NCI-H748 (cell line): Measurements from ENCODE around the gene NTRK3.

Experiments used
- DNase-seq: peaks from one replicate; lab custom pipeline; 2025; ENCODE audit not compliant: unreplicated experiment; lab: John Stamatoyannopoulos, UW

The NTRK3 gene

GRCh38 chr15:88188300-88188699 lies 68.2 kb downstream of the NTRK3 start:
- no peak for DNase-seq

GRCh38 chr15:88187195-88187594 lies 69.3 kb downstream of the NTRK3 start:
- DNase-seq = no peak

GRCh38 chr15:88185584-88185983 lies 71.0 kb downstream of the NTRK3 start:
- DNase-seq = no peak

- no peak for DNase-seq
Measured at GRCh38 chr15:88181613-88182012, 74.9 kb downstream of the NTRK3 start.

GRCh38 chr15:88179562-88179961 lies 77.0 kb downstream of the NTRK3 start:
- DNase-seq = no peak

- DNase-seq = no peak
Measured at GRCh38 chr15:88178631-88179030, 77.9 kb downstream of the NTRK3 start.

GRCh38 chr15:88177451-88177850 lies 79.1 kb downstream of the NTRK3 start:
- no peak for DNase-seq

- DNase-seq = no peak
Measured at GRCh38 chr15:88174571-88174970, 82.0 kb downstream of the NTRK3 start.

GRCh38 chr15:88166082-88166993 lies 90.2 kb downstream of the NTRK3 start:
- peak; percentile 66 for DNase-seq

- no peak for DNase-seq
Measured at GRCh38 chr15:88161636-88162035, 94.9 kb downstream of the NTRK3 start.

- no peak for DNase-seq
Measured at GRCh38 chr15:88155310-88155709, 101.2 kb downstream of the NTRK3 start.

- DNase-seq = no peak
Measured at GRCh38 chr15:88152672-88153071, 103.9 kb downstream of the NTRK3 start.

- peak; percentile 98 for DNase-seq
Measured at GRCh38 chr15:88147760-88148159, 108.8 kb downstream of the NTRK3 start.

- no peak for DNase-seq
Measured at GRCh38 chr15:88144921-88145653, 111.5 kb downstream of the NTRK3 start.

GRCh38 chr15:88142121-88142520 lies 114.4 kb downstream of the NTRK3 start:
- no peak for DNase-seq

- no peak for DNase-seq
Measured at GRCh38 chr15:88141269-88141889, 115.2 kb downstream of the NTRK3 start.

- DNase-seq = no peak
Measured at GRCh38 chr15:88140398-88140797, 116.1 kb downstream of the NTRK3 start.

- peak; percentile 15 for DNase-seq
Measured at GRCh38 chr15:88139936-88140335, 116.6 kb downstream of the NTRK3 start.

GRCh38 chr15:88133795-88134194 lies 122.7 kb downstream of the NTRK3 start:
- DNase-seq = no peak

- DNase-seq = no peak
Measured at GRCh38 chr15:88132499-88132898, 124.0 kb downstream of the NTRK3 start.

- DNase-seq = no peak
Measured at GRCh38 chr15:88131937-88132336, 124.6 kb downstream of the NTRK3 start.

- no peak for DNase-seq
Measured at GRCh38 chr15:88127432-88127790, 129.1 kb downstream of the NTRK3 start.
